ENCODE results near the gene PREB. TPM values are rescaled to one million over a fixed set of nuclear protein-coding genes. Genes with fewer than 3 reads are reported as not detected.

The PREB gene
- 41.6 and 72.5 TPM in 2 replicates for total RNA-seq

GRCh38 chr2:27133905-27134780 is at the start of gene PREB:
Gene PREB (minus strand): TSS chr2:27134636. CDS start chr2:27134421, 215 bp downstream.

GRCh38 chr2:27148801-27149439 is 14.5 kb upstream of the PREB start, which contains the start of gene TCF23:
Gene TCF23 (plus strand): TSS chr2:27149004. CDS start chr2:27149134, 130 bp downstream.

GRCh38 chr2:27139310-27139709 is 4.9 kb upstream of the PREB start, which contains the start of gene PRR30:
Gene PRR30 (minus strand): TSS chr2:27139410. CDS start chr2:27138329, 1,081 bp downstream.

GRCh38 chr2:27123302-27124150 is 10.9 kb downstream of the PREB start, which contains the start of gene ABHD1:
Gene ABHD1 (plus strand): TSS chr2:27123815. CDS start chr2:27123949, 134 bp downstream.

DNA sequence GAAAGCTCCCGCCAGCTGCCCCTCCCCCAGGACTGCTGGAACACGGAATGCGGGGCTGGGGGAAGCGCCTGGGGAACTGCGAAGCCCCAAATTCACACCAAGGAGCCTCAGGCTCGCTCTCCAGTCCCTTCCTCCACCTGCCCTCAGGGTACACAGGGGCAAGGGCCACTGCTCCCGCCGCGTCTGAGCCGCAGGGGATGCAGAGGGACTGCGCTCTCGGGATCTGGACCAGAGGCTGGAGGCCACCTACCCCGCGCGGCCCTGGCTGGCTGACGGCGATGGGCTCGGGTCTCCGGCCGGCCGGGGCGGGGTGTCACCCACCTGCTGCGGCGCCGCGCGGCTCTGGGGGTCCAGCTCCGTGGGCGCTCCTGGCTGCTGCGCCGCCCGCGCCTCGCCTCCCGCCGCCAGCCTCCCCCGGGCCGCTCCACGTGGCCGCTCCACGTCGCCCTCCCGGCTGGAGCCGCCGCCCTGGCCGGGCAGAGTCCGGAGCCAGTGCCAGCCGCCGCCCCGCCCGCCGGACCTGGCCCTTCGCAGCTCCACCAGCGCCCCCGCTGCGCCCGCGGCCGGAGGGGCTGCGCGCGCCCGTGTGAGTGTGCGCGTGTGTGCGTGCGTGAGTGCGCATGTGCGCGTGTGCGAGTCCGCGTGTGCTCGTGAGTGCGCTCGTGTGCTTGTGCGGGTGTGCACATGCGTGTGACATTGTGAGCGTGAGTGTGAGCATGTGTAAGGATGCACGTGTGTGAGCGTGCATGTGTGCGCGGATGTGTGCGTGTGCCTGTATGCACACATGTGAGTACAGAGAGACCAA is 15.7 kb downstream of the PREB start, which contains the start of gene CGREF1:
Gene CGREF1 (minus strand): TSS at position 604 of the 805 bp plus-strand sequence. CDS start 14,762 bp downstream, outside the sequence.

GRCh38 chr2:27086724-27087593 is 47.5 kb downstream of the PREB start, which contains the start of gene KHK:
Gene KHK (plus strand): TSS chr2:27086772. CDS start chr2:27087260, 488 bp downstream.

Other genes starting within 250 kb of the PREB start
- 1.3 and 2.0 TPM in 2 replicates for gene MAPRE3, start 164.0 kb downstream of the PREB start, total RNA-seq
- gene TMEM214, start 101.7 kb downstream of the PREB start, total RNA-seq = 44.6 and 49.4 TPM in 2 replicates
- gene AGBL5, start 83.0 kb downstream of the PREB start, total RNA-seq = 18.1 and 33.8 TPM in 2 replicates
- gene OST4, start 63.0 kb downstream of the PREB start, total RNA-seq = 419 and 436 TPM in 2 replicates
- gene EMILIN1, start 56.0 kb downstream of the PREB start, total RNA-seq = 15.2 and 79.6 TPM in 2 replicates
- gene KHK, start 47.9 kb downstream of the PREB start, total RNA-seq = 2.5 and 5.4 TPM in 2 replicates
- gene CGREF1, start 15.5 kb downstream of the PREB start, total RNA-seq = 2.4 and 2.5 TPM in 2 replicates
- gene ABHD1, start 10.8 kb downstream of the PREB start, total RNA-seq = 0.16 and 0.89 TPM in 2 replicates
- gene PRR30, start 4.8 kb upstream of the PREB start, total RNA-seq = not detected in 2 replicates
- not detected in 2 replicates for gene TCF23, start 14.4 kb upstream of the PREB start, total RNA-seq
- gene ATRAID, start 77.4 kb upstream of the PREB start, total RNA-seq = 164 and 249 TPM in 2 replicates
- 28.4 and 63.9 TPM in 2 replicates for gene SLC5A6, start 77.6 kb upstream of the PREB start, total RNA-seq
- 66.8 and 124 TPM in 2 replicates for gene CAD, start 82.7 kb upstream of the PREB start, total RNA-seq
- under 0.01 TPM in 1 of 2 replicates, not detected in the other for gene SLC30A3, start 128.4 kb upstream of the PREB start, total RNA-seq
- gene DNAJC5G, start 140.8 kb upstream of the PREB start, total RNA-seq = not detected in 2 replicates
- not detected in 2 replicates for gene TRIM54, start 147.8 kb upstream of the PREB start, total RNA-seq
- 0.65 and 0.76 TPM in 2 replicates for gene UCN, start 173.8 kb upstream of the PREB start, total RNA-seq
- 79.0 and 79.9 TPM in 2 replicates for gene MPV17, start 188.5 kb upstream of the PREB start, total RNA-seq
- 44.4 and 49.5 TPM in 2 replicates for gene GTF3C2, start 222.1 kb upstream of the PREB start, total RNA-seq
- 27.0 and 33.4 TPM in 2 replicates for gene EIF2B4, start 235.7 kb upstream of the PREB start, total RNA-seq
- 148 and 150 TPM in 2 replicates for gene SNX17, start 236.0 kb upstream of the PREB start, total RNA-seq
- gene ZNF513, start 246.1 kb upstream of the PREB start, total RNA-seq = 6.7 and 12.9 TPM in 2 replicates